Activated CD8-positive, alpha-beta T cell treated with anti-CD3 and anti-CD28 coated beads, Interleukin-2, amount 10 ng/mL, durations not matched to agents 7 days and 5 days (primary cell): ENCODE results near the gene SULT2A1. TPM values are rescaled to one million over a fixed set of nuclear protein-coding genes. Genes with fewer than 3 reads are reported as not detected.

ENCODE experiments used
- ATAC-seq: fragments of 150-1000 bp; cut with Tn5 transposase; one replicate; pipeline ENCODE4 v1.10.0; 2021; ENCODE audit warnings: moderate library complexity
- CTCF ChIA-PET: fragments of 350-600 bp; sonication (Branson Sonifier 250); formaldehyde crosslinking; loops from one replicate; lab custom pipeline; 2021; ENCODE audit warnings: antibody characterized with exemption; lab: Charles Lee
- POLR2A ChIA-PET: fragments of 350-600 bp; sonication (Branson Sonifier 250); formaldehyde crosslinking; loops from one replicate; lab custom pipeline; 2021; ENCODE audit warnings: antibody characterized with exemption; lab: Charles Lee
- DNase-seq: peaks from one replicate; pipeline ENCODE4 v3.0.0-alpha.2; 2020
- H3K27ac Mint-ChIP-seq: one replicate; pipeline ENCODE4 v1.8.0; 2021; ENCODE audit warnings: mild to moderate bottlenecking, mixed read lengths
- H3K27me3 Mint-ChIP-seq: one replicate; pipeline ENCODE4 v1.8.0; 2021; ENCODE audit warnings: low read depth, mixed read lengths
- H3K36me3 Mint-ChIP-seq: one replicate; pipeline ENCODE4 v1.8.0; 2021; ENCODE audit warnings: low read depth, mixed read lengths
- H3K4me1 Mint-ChIP-seq: one replicate; pipeline ENCODE4 v1.8.0; 2021; ENCODE audit warnings: low read depth, mixed read lengths
- H3K4me3 Mint-ChIP-seq: one replicate; pipeline ENCODE4 v1.8.0; 2021; ENCODE audit warnings: mild to moderate bottlenecking, mixed read lengths
- H3K9me3 Mint-ChIP-seq: one replicate; pipeline ENCODE4 v1.8.0; 2022; ENCODE audit warnings: mixed read lengths; ENCODE audit not compliant: insufficient read depth
- total RNA-seq, 2 experiments: library from RNA; stranded (reverse); gene quantifications; one replicate each; pipeline ENCODE4 v1.2.3, GENCODE V29; 2021

The SULT2A1 gene
- total RNA-seq, 2 experiments from 2014 or later: not detected

DNA sequence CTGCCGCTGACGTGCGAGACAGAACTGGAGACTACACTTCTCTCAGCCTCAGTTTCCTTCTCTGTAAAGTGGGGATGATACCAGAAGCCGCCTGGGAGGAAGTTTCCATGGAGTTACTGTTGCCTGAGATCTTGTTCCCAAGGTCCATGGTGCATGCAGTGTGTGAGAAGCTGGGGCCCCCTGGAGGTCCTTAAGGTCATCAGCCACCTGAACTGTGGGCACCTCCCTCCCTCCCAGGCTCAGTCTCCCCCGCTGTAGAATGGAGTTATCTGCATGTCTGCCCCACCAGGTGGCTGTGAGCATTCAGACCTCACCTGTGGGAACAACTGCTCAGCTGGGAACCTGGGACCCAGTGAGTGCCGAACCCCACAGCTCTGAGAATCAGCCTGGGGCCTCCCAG lies 61.7 kb downstream of the SULT2A1 start:
- H3K36me3 Mint-ChIP-seq: no peaks in the 10 kb centered on the region
- POLR2A ChIA-PET: no interaction called here
- ATAC-seq (no peak), DNase-seq (no peak)
- H3K4me3 Mint-ChIP-seq: no peak overlapping the region
- CTCF ChIA-PET: interaction anchor here (2.2 kb wide), 1 partner anchor 45 kb away, joined by 5 read pairs; no protein-coding TSS in a partner anchor
- no peaks in the 10 kb centered on the region for H3K9me3 Mint-ChIP-seq
- H3K4me1 Mint-ChIP-seq: no peaks in the 10 kb centered on the region
- peaks cover 19% of the 10 kb centered on the region for H3K27me3 Mint-ChIP-seq
- no peak overlapping the region for H3K27ac Mint-ChIP-seq

DNA sequence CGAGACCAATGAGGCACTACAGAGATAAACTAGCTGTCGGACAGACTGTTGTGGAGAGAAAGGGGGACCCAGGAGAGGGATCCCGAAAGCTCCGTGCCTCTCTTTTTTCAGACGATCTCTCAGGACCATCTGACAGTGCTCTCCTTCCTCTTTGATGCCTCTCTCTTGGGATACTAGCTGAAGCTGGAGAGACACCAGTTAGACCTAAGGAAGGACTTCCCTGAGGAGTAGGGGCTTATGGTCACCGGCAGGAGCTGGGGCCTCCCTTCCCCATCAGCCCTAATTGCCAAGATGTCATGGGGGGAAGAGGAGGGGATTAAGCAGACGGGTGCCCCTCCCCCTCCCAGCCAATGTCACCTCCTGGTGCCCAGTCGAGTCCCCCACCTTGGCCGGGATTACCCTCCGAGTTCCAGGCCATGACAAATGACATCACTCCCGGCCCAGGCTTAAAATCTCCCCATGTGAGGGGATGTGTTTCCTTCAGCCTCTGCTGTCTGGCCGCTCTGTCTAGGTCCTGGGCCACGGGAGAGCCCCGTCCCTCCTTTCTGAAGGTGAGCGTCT lies 64.6 kb downstream of the SULT2A1 start, which contains the start of gene CRX:
TSS of gene CRX (plus strand) at position 478 of the 561 bp plus-strand sequence. CDS start 12,507 bp downstream, outside the sequence.
- ATAC-seq: no peak
- no peaks in the 10 kb centered on the region for H3K4me1 Mint-ChIP-seq
- H3K9me3 Mint-ChIP-seq: no peaks in the 10 kb centered on the region
- ChIA-PET CTCF (no interaction called here), POLR2A (no interaction called here)
- no peaks in the 10 kb centered on the region for H3K36me3 Mint-ChIP-seq
- no peak for DNase-seq
- H3K4me3 Mint-ChIP-seq: no peak within 1 kb of the TSS
- peaks cover 32% of the 10 kb centered on the region for H3K27me3 Mint-ChIP-seq
- no peak within 1 kb of the TSS for H3K27ac Mint-ChIP-seq

Other genes with a start within 250 kb of the SULT2A1 start
- gene EHD2, start 172.9 kb downstream of the SULT2A1 start, total RNA-seq: under 1 TPM in 1 of 2 experiments, not detected in 1; 0.34 TPM
- 100 to 1,000 TPM; 244 to 272 TPM for gene NOP53, start 140.8 kb downstream of the SULT2A1 start, total RNA-seq
- 100 to 1,000 TPM; 132 to 140 TPM for gene SELENOW, start 107.6 kb downstream of the SULT2A1 start, total RNA-seq
- gene TPRX1, start 81.8 kb downstream of the SULT2A1 start, total RNA-seq: not detected
- gene CRX, start 64.4 kb downstream of the SULT2A1 start, total RNA-seq: not detected
- gene TPRX2, start 27.1 kb downstream of the SULT2A1 start, total RNA-seq: not detected
- gene BSPH1, start 105.9 kb upstream of the SULT2A1 start, total RNA-seq: not detected
- not detected for gene ELSPBP1, start 108.3 kb upstream of the SULT2A1 start, total RNA-seq
- gene CABP5, start 157.8 kb upstream of the SULT2A1 start, total RNA-seq: not detected
- gene PLA2G4C, start 224.5 kb upstream of the SULT2A1 start, total RNA-seq: 1 to 10 TPM in 1 of 2 experiments, under 1 TPM in 1; 0.73 to 1.8 TPM